HK-2 (cell line): ENCODE data around the gene HOXA10.
A peak's percentile ranks its signal among the peaks of the same experiment; 100 is the strongest.

ENCODE experiments used
- DNase-seq: peaks from one replicate; pipeline ENCODE4 v3.0.0-alpha.2; 2018; ENCODE audit not compliant: unreplicated experiment

HOXA10 gene

GRCh38 chr7:27166531-27167505 is 7.3 kb downstream of the HOXA10 start:
- DNase-seq = peak; percentile 83

DNA sequence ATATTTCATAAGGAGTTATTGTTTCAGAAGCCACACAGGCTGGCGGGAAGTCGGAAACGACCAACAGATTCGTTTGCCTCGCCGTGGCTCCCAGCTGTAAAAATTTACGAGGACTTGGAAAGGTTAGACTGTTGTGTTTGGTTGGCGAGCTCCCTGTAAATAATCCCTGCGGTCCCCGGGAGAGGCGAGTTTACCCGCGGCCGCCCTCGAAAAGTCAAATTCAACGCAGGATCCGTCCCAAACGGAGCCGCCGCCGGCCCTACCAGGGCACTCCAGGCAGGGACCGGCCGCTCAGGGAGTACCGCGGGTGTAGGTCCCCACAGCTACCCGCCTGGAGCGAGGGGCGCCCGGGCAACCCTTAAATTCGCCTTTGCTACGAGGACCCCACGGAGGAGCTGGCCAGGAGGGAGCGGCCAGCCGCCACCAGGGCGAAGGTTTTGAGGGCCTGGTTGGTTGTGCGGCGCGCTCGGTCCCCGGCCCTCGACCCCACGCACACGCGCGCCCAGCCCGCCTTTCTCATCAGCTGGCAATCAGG is 8.1 kb downstream of the HOXA10 start:
- DNase-seq = peak; percentile 56

- DNase-seq = peak; percentile 86
Observed at GRCh38 chr7:27165089-27165995, 8.8 kb downstream of the HOXA10 start, which contains the start of gene HOXA9. Gene HOXA9 (minus strand): TSS chr7:27165537. CDS start chr7:27165457, 80 bp downstream.

DNA sequence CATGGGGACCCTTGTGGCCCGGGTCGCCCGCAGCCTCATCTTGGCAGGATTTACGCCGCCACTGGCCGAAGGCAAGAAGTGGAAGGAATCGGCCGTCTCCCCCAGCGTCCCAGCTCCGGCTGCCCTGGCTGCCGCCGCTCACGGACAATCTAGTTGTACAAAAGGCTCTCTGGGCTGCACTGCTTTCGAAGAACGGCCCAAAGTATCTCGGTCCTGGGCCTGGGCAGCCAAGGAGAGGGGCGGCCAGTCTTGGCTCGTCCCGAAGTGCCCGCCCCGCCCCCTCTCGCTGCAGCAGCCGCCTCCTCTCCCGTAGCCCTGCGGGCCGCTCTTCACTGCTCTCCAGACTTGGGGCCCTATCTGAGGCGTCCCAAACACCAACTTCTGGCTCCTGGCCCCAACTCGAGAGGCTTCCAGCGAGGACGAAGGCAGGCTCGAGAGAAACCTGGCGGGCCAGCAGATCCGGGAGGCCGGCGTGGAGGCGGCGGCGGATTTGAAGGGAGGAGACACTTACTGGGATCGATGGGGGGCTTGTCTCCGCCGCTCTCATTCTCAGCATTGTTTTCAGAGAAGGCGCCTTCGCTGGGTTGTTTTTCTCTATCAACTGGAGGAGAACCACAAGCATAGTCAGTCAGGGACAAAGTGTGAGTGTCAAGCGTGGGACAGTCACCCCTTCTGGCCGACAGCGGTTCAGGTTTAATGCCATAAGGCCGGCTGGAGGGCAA is 9.6 kb downstream of the HOXA10 start:
- peak; percentile 56 for DNase-seq

GRCh38 chr7:27164045-27164366 is 10.1 kb downstream of the HOXA10 start:
- no peak for DNase-seq

DNA sequence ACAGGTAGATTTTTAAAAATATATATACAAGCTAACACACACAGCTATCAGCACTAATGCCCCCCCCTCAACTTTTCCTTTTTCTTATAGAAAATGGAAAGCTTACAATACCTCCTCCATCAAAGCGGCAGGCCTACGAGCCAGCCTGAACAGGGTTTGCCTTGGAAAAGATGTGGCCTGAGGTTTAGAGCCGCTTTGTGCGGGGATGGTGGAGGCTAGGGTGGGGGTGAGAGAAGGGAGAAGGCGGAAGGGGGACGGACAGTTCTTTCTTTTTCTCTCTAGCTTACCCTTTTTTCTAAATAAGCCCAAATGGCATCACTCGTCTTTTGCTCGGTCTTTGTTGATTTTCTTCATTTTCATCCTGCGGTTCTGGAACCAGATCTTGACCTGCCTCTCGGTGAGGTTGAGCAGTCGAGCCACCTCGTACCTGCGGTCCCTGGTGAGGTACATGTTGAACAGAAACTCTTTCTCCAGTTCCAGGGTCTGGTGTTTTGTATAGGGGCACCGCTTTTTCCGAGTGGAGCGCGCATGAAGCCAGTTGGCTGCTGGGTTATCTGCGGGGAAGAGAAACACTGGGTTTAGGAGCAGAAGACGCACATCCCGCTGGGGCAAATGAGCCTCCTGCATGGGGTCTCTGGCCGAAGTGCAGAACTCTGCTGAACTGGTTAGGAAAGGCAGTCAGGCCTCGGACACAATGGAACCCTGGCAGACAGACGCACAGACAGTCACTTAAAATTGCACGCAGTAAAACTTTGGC is 10.7 kb downstream of the HOXA10 start:
- DNase-seq = no peak

DNA sequence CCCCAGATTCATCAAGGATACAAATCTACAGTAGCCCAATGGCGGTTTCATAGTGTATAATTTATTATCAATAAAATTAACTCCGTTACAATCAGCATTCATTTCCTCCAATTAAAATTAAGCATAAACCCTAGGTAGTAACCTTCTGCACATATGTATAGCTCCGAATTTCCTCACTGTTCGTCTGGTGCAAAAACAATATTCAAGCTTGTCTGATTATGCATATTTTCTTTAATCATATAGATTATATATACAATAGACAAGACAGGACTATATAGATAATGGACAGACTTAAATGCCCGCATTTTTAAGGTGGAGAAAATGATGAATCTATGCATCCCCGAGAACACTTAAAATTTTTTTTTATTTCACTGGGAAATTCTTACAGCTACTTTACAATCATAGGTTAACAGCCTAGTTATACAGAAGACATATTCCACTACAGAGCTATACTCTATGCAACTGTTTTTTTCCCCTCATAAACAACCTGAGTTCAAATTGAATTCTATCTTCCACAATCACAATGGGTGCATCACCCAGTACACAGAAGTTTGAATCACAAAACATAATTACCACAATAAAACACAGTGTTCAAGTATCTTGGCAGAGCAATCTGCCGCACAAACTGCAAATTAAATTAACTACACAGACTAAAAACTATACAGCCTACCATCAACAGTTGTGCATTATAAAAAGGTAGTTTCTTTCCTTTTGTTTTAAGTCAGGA is 11.4 kb downstream of the HOXA10 start:
- no peak for DNase-seq

GRCh38 chr7:27161721-27162560 is 12.2 kb downstream of the HOXA10 start:
- no peak for DNase-seq

- peak; percentile 76 for DNase-seq
Observed at GRCh38 chr7:27161214-27161720, 12.9 kb downstream of the HOXA10 start.

- DNase-seq = peak; percentile 94
Observed at GRCh38 chr7:27160546-27161213, 13.4 kb downstream of the HOXA10 start.

- no peak for DNase-seq
Observed at GRCh38 chr7:27160145-27160545, 14.0 kb downstream of the HOXA10 start.

DNA sequence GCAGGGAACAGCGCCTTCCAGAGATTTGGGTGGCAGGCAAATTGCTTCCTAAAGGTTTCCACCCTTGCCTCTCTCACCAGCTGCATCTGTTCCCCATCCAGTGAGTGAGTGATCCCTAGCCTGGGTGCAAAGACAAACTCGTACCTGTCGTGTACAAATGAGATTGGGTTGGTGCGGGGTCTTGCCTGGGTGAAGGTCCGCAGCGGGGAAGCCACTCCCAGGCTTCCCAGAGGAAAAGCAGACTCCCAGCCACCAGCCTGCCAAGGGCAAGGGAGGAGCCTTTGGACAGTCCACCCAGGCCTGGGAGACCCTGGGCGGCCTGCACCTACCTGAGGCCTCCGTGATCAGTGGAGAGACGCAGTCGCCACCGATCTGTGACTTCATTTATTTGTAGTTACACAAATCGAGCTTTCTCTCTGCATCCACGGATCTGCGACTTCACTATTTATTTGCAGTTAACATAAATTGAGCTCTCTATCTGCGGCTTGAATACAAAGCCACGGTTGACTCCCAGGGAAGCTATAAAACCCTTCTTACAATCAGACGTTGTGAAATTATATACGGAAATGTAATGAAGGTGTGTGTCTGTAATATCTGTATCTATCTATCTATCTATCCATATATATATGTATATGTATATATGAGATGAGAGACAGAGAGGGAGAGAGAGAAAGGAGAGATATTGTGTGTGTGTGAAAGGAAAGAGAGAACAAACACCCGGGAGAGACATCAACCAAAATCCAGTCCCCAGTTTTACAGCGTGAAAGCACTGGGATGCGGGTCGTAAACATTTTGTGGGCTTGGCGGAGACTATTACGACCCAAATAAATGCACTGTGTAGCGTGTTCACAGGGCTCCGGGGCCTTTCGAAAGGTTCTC is 14.6 kb downstream of the HOXA10 start:
- peak; percentile 53 for DNase-seq

GRCh38 chr7:27158436-27159265 is 15.5 kb downstream of the HOXA10 start:
- no peak for DNase-seq

- DNase-seq = no peak
Observed at GRCh38 chr7:27157702-27158431, 16.3 kb downstream of the HOXA10 start.

- DNase-seq = no peak
Observed at GRCh38 chr7:27156916-27157701, 17.0 kb downstream of the HOXA10 start.
